Stimulated activated effector memory CD8-positive, alpha-beta T cell treated with anti-CD3 and anti-CD28 coated beads, Interleukin-12 subunit alpha, Interleukin-12 subunit beta, amount 100 ng/mL, for 72 hours (primary cell): ENCODE data around the gene SLC22A5.
"Not testable (repeated sequence)": the region's sequence is repeated elsewhere in the genome, so short reads cannot be mapped to it uniquely, and the experiment has no call there.

Experiments
- ATAC-seq: fragments of 150-1000 bp; cut with Tn5 transposase; 2 replicates; pipeline ENCODE4 v1.10.0; 2021
- DNase-seq, 2 donors: peaks; one replicate each; pipeline ENCODE4 v3.0.0; 2021 to 2022; ENCODE audit warnings: low spot score in 2 of 2
- H3K27ac Mint-ChIP-seq: one replicate; pipeline ENCODE4 v1.8.0; 2022; ENCODE audit warnings: mild to moderate bottlenecking, mixed read lengths
- H3K36me3 Mint-ChIP-seq: one replicate; pipeline ENCODE4 v1.8.0; 2022; ENCODE audit warnings: mild to moderate bottlenecking, mixed read lengths
- H3K4me1 Mint-ChIP-seq: one replicate; pipeline ENCODE4 v1.8.0; 2022; ENCODE audit warnings: mixed read lengths
- H3K4me3 Mint-ChIP-seq: one replicate; pipeline ENCODE4 v1.8.0; 2022; ENCODE audit warnings: mild to moderate bottlenecking, mixed read lengths
- H3K9me3 Mint-ChIP-seq: one replicate; pipeline ENCODE4 v1.8.0; 2022; ENCODE audit warnings: mixed read lengths

The SLC22A5 gene

GRCh38 chr5:132389585-132390286 lies 20.2 kb downstream of the SLC22A5 start:
- H3K27ac Mint-ChIP-seq = no peak overlapping the region
- peaks cover 76% of the 10 kb centered on the region for H3K4me1 Mint-ChIP-seq
- no peaks in the 10 kb centered on the region for H3K9me3 Mint-ChIP-seq
- no peak overlapping the region for H3K4me3 Mint-ChIP-seq
- peaks cover 5% of the 10 kb centered on the region for H3K36me3 Mint-ChIP-seq
- DNase-seq = no peak
- peak; percentile 53 for ATAC-seq

- Mint-ChIP-seq H3K27ac (peak overlapping the region; percentile 63), H3K4me1 (peaks cover 77% of the 10 kb centered on the region), H3K9me3 (no peaks in the 10 kb centered on the region), H3K36me3 (no peaks in the 10 kb centered on the region), H3K4me3 (no peak overlapping the region)
- DNase-seq = no peak
- no peak for ATAC-seq
These were observed 21.7 kb downstream of the SLC22A5 start for GRCh38 chr5:132391247-132391646.

DNA sequence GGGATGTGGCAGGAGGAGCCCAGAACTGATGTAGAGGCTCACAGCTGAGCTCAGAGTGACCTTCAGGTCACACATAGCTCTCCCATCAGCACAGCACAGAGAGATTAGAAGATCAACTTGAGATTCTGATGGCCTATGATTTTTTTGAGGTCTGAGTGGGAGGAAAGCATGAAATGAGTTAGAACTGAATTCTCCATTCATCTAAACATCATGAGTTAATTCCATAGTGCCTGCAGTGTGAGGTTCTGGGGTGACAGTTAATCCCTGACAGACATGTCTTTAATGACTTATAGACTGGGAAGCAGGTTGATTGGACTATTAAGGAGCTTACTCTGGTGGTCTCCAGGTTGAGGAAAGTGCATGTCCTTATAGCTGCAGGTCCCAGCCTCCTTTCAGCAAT lies 22.4 kb downstream of the SLC22A5 start:
- DNase-seq (no peak), ATAC-seq (peak; percentile 84)
- Mint-ChIP-seq H3K9me3 (no peaks in the 10 kb centered on the region), H3K27ac (peak overlapping the region; percentile 63), H3K4me3 (no peak overlapping the region), H3K36me3 (no peaks in the 10 kb centered on the region), H3K4me1 (peaks cover 77% of the 10 kb centered on the region)

GRCh38 chr5:132392411-132392810 lies 22.9 kb downstream of the SLC22A5 start:
- DNase-seq = no peak
- Mint-ChIP-seq H3K27ac (peak overlapping the region; percentile 63), H3K4me1 (peaks cover 77% of the 10 kb centered on the region), H3K4me3 (no peak overlapping the region), H3K36me3 (no peaks in the 10 kb centered on the region), H3K9me3 (no peaks in the 10 kb centered on the region)
- ATAC-seq = no peak

GRCh38 chr5:132392978-132393825 lies 23.7 kb downstream of the SLC22A5 start:
- no peaks in the 10 kb centered on the region for H3K9me3 Mint-ChIP-seq
- ATAC-seq (no peak), DNase-seq (no peak)
- peaks cover 76% of the 10 kb centered on the region for H3K4me1 Mint-ChIP-seq
- no peak overlapping the region for H3K4me3 Mint-ChIP-seq
- no peaks in the 10 kb centered on the region for H3K36me3 Mint-ChIP-seq
- H3K27ac Mint-ChIP-seq = peak overlapping the region; percentile 63

- DNase-seq (no peak), ATAC-seq (no peak)
- H3K9me3 Mint-ChIP-seq = no peaks in the 10 kb centered on the region
- no peak overlapping the region for H3K27ac Mint-ChIP-seq
- no peak overlapping the region for H3K4me3 Mint-ChIP-seq
- H3K36me3 Mint-ChIP-seq = no peaks in the 10 kb centered on the region
- peaks cover 82% of the 10 kb centered on the region for H3K4me1 Mint-ChIP-seq
These were observed 25.3 kb downstream of the SLC22A5 start for GRCh38 chr5:132394667-132395259.

DNA sequence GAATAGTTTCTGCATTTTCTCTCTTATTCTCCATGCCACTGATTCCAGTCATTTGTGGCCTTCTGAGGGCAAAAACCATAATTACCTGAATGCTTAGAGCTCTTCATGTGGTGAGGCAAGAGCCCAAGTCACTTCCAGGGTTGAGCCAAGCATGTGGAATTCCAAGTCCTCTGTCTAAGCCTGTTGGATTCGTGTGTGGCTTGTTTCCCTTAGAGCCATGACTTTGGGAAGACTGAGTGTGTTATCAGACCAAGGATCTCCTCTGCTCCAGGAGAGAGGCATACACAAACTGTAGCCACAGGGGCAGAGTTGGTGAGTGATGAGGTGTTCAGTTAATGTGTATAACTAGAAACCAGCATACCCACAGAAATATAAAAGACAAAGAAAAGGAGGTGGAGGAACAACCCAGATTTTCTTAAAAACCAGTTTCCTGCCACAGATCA lies 27.1 kb downstream of the SLC22A5 start:
- peaks cover 80% of the 10 kb centered on the region for H3K4me1 Mint-ChIP-seq
- ATAC-seq (peak; percentile 57), DNase-seq (no peak)
- H3K4me3 Mint-ChIP-seq = no peak overlapping the region
- H3K9me3 Mint-ChIP-seq = no peaks in the 10 kb centered on the region
- H3K36me3 Mint-ChIP-seq = no peaks in the 10 kb centered on the region
- H3K27ac Mint-ChIP-seq = peak overlapping the region; percentile 54

DNA sequence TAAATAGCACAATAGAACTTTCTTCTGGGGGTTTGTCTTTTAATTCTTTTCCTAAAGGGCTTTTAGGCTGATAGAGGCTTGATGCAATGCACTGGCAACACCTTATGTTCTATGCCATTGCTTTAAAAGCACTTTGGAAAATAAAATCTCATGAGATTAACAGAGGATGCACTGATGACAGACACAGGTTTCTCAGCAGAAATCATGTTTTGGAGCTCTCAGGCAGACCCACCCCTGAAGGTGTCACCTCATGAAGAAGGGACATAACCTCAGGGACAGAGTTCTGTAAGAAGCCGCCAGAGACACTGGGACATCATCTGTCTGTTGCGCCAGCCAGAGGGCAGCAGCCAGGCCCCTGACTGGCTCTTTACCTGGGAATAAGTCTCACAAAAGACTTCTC lies 27.7 kb downstream of the SLC22A5 start:
- Mint-ChIP-seq H3K36me3 (no peaks in the 10 kb centered on the region), H3K9me3 (no peaks in the 10 kb centered on the region), H3K4me1 (peaks cover 79% of the 10 kb centered on the region), H3K4me3 (no peak overlapping the region), H3K27ac (peak overlapping the region; percentile 54)
- DNase-seq (no peak), ATAC-seq (no peak)

DNA sequence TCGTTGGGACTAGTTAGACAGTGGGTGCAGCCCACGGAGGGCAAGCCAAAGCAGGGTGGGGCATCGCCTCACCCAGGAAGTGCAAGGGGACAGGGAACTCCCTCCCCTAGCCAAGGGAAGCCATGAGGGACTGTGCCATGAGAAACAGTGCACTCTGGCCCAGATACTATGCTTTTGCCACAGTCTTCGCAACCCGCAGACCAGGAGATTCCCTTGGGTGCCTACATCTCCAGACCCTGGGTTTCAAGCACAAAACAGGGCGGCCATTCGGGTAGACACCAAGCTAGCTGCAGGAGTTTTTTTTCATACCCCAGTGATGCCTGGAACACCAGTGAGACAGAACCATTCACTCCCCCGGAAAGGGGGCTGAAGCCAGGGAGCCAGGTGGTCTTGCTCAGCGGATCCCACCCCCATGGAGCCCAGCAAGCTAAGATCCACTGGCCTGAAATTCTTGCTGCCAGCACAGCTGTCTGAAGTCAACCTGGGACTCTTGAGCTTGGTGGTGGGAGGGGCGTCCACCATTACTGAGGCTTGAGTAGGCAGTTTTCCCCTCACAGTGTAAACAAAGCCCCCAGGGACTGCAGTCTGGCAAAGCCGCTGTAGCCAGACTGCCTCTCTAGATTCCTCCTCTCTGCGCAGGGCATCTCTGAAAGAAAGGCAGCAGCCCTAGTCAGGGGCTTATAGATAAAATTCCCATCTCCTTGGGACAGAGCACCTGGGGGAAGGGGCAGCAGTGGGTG lies 28.6 kb downstream of the SLC22A5 start:
- H3K27ac Mint-ChIP-seq, H3K4me3 Mint-ChIP-seq, H3K9me3 Mint-ChIP-seq, H3K36me3 Mint-ChIP-seq, DNase-seq, ATAC-seq: not testable (repeated sequence)
- H3K4me1 Mint-ChIP-seq = peaks cover 76% of the 10 kb centered on the region

DNA sequence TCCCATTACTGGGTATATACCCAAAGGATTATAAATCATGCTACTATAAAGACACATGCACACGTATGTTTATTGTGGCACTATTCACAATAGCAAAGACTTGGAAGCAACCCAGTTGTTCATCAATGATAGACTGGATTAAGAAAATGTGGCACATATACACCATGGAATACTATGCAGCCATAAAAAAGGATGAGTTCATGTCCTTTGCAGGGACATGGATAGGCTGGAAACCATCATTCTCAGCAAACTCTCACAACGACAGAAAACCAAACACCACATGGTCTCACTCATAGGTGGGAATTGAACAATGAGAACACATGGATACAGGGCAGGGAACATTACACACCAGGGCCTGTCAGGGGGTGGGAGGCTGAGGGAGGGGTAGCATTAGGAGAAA lies 34.5 kb downstream of the SLC22A5 start:
- DNase-seq, H3K36me3 Mint-ChIP-seq, H3K4me3 Mint-ChIP-seq, H3K27ac Mint-ChIP-seq, ATAC-seq, H3K9me3 Mint-ChIP-seq: not testable (repeated sequence)
- H3K4me1 Mint-ChIP-seq = peaks cover 79% of the 10 kb centered on the region

DNA sequence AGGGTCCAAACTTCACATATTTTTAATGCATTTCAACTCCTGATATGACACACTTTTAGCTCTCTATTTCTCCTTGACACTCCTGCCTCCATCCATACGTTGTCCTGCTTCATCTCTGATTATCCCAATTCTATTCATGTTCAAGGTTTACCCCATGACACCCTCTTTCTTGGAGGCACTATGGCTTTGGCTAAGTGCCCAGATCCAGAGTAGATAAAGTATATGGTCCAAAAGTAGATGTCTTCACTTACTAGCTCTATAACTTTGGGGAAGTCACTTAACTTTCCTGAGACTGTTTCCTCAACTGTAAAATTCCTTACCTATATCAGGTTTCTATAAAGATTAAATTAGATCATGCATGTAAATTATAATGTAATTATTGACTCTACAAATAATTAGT lies 36.1 kb downstream of the SLC22A5 start:
- Mint-ChIP-seq H3K4me1 (peaks cover 70% of the 10 kb centered on the region), H3K27ac (peak overlapping the region; percentile 99), H3K4me3 (no peak overlapping the region), H3K9me3 (peaks cover 4% of the 10 kb centered on the region), H3K36me3 (no peaks in the 10 kb centered on the region)
- DNase-seq (no peak), ATAC-seq (no peak)

- peaks cover 3% of the 10 kb centered on the region for H3K36me3 Mint-ChIP-seq
- DNase-seq (no peak), ATAC-seq (peak; percentile 50)
- peak overlapping the region; percentile 99 for H3K27ac Mint-ChIP-seq
- H3K4me3 Mint-ChIP-seq = no peak overlapping the region
- H3K4me1 Mint-ChIP-seq = peaks cover 64% of the 10 kb centered on the region
- H3K9me3 Mint-ChIP-seq = peaks cover 4% of the 10 kb centered on the region
These were observed 36.8 kb downstream of the SLC22A5 start for GRCh38 chr5:132406144-132406783.

DNA sequence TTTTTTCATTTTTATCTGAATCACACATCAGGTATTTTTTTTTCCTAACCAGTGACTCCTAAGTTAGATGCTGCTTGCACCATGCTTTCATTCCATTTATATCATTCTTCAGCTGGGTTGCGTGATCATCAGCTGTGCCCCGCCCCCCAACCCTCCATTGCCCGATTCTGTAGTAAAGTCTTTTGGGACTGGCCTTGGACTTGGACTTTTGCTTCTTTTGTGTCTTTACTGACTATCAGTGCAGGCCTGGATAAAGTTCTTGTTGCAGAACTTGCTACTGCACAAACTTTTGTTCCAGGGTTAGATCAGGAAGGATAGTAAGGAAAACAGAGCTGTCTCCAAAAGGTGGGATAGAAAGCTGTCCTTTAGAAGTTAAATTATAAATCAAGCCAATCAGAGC lies 38.5 kb downstream of the SLC22A5 start:
- H3K4me1 Mint-ChIP-seq = peaks cover 62% of the 10 kb centered on the region
- ATAC-seq = no peak
- peaks cover 4% of the 10 kb centered on the region for H3K9me3 Mint-ChIP-seq
- H3K27ac Mint-ChIP-seq = peak overlapping the region; percentile 99
- no peak for DNase-seq
- peak overlapping the region; percentile 8 for H3K4me3 Mint-ChIP-seq
- H3K36me3 Mint-ChIP-seq = peaks cover 13% of the 10 kb centered on the region

DNA sequence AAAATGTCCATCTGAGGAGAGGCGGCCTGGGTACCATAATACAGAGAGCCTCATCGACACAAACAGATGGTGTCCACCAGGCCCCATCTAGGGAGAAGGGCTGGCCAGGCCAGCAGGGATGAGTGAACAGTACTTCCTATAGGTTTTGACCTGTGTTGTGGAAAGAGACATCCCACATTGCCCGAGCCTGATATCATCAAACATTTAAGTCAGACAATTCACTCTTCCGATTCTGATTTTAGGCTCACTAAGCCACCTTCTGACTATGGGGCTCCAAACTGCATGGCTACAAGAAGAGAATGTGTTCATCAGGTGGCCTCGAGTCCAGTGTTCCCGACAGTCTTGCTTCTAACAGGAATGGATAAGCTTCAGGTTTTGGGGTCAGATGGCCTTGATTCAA lies 38.9 kb downstream of the SLC22A5 start:
- no peak for ATAC-seq
- peak overlapping the region; percentile 99 for H3K27ac Mint-ChIP-seq
- H3K4me3 Mint-ChIP-seq = peak overlapping the region; percentile 8
- no peak for DNase-seq
- peaks cover 4% of the 10 kb centered on the region for H3K9me3 Mint-ChIP-seq
- H3K4me1 Mint-ChIP-seq = peaks cover 65% of the 10 kb centered on the region
- peaks cover 13% of the 10 kb centered on the region for H3K36me3 Mint-ChIP-seq

DNA sequence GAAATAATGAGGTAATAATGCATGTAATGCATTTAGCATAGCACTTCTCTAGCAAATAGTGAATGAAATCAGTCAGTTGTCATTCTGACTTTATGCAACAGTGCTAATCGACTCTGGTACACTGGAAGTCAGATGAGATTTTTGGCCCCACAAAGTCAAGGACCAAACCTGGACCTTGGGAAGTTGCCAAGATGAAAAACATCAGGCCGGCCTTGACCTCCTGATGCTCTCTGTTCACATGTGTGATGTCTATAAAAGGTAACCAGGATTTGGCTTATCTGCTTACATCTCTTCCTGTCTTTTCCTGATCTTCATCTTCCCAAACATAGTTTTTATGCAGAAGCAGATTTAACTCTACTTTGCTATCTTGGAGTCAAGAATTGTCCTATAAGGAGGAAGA lies 39.5 kb downstream of the SLC22A5 start:
- H3K4me1 Mint-ChIP-seq = peaks cover 65% of the 10 kb centered on the region
- H3K36me3 Mint-ChIP-seq = peaks cover 16% of the 10 kb centered on the region
- DNase-seq = no peak
- no peak for ATAC-seq
- peaks cover 4% of the 10 kb centered on the region for H3K9me3 Mint-ChIP-seq
- H3K27ac Mint-ChIP-seq = peak overlapping the region; percentile 99
- H3K4me3 Mint-ChIP-seq = peak overlapping the region; percentile 96
